ENCODE data around the gene C12orf56. TPM values are rescaled to one million over a fixed set of nuclear protein-coding genes. Genes with fewer than 3 reads are reported as not detected.
"Not testable (repeated sequence)": the region's sequence is repeated elsewhere in the genome, so short reads cannot be mapped to it uniquely, and the experiment has no call there.

The C12orf56 gene
- total RNA-seq, 1 donor from 2014 or later = not detected

DNA sequence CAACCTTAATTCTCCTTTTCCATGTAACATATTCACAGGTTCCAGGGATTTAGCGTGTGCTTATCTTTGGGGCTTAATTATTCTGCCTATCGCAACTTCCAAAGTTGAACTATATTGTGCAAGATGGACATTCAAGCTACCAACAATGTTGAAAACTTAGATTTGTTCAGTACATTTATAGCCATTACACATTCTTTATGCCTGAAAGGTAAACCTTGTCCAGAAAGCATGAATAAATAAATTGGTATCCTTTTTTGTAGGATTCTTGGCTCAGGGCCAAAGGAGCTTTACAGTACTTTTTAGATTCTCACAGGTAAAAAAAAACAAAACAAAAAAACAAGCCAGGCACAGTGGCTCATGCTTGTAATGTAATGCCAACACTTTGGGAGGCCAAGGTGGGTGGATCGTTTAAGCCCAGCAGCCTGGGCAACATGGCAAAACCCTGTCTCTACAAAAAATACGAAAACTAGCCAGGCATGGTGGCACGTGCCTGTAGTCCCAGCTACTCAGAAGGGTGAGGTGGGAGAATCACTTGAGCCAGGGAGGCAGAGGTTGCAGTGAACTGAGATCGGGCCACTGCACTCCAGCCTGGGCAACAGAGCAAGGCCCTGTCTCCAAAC is 3.3 kb downstream of the C12orf56 start:
- no peak for DNase-seq (ENCODE audit: extremely low read depth, low read depth, low spot score)

DNA sequence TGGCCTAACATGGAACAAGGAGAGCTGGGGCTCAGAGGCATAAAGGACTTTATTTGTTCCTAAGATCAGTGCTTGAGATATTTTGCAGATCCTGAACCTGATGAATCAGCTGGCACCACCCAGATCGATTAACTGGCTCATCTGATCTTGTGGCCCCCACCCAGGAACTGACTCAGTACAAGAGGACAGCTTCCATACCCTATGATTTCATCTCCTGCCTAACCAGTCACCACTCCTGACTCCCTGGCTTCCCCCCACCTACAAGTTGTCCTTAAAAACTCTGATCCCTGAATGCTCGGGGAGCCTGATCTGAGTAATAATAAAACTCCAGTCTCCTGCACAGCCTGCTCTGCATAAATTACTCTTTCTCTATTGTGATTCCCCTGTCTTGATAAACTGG is 5.1 kb downstream of the C12orf56 start:
- no peak for DNase-seq (ENCODE audit: extremely low read depth, low read depth, low spot score)

DNA sequence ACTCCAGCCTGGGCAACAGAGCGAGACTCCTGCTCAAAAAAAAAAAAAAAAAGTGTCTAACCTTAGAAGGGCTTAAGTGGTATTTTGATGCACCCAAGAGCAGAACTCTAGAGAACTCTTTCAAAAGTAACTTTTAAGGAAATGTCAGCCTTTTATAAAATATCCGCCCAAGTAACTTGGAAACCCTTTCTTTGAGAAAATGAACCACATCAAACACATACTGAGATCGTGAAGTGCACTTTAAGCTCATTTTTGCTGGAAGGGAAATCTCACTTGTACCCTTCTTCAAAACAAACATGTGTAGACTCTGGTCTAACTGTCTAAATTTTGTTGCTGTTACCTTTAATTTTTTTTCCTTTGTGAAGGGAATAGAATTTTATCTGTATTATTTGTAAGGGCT is 5.5 kb downstream of the C12orf56 start:
- no peak for DNase-seq (ENCODE audit: extremely low read depth, low read depth, low spot score)

DNA sequence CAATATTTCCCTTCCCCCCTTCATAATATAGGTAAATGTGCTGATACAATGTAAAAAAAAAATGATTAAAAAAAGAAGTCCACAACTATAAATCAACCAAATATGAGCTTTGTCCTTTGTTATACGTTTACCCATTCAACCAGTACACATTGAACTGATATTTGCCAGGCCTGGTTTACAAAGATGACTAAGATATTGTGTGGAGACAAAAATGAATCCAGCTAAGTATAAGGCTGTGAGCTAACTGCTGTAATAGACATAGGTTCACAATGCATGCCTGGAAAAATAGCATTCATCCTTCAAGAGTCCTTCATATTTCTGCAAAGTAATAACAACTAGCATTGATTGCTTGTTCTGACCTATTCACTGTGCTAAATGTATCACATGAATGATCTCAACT is 6.9 kb downstream of the C12orf56 start:
- no peak for DNase-seq (ENCODE audit: extremely low read depth, low read depth, low spot score)

- no peak for DNase-seq (ENCODE audit: extremely low read depth, low read depth, low spot score)
These were observed 27.7 kb downstream of the C12orf56 start for GRCh38 chr12:64362721-64363305.

- not testable (repeated sequence) for DNase-seq (ENCODE audit: extremely low read depth, low read depth, low spot score)
These were observed 29.4 kb downstream of the C12orf56 start for GRCh38 chr12:64361173-64361572.

DNA sequence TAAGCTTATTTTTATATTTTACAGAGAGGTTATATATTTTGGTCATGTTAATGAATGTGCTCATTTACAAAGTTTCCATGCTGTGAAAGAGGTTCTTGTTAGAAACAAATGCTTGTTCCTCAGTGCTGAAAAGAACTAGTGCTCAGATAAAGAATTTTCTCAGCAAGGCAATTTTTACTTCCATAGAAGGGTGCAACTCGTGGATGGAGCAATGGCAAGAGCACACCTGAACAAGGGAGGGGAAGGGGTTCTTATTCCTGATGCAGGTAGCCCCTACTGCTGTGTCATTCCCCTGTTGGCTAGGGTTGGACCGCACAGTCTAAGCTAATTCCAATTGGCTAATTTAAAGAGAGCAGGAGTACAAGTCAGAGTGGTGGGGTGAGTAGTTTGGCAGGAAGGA is 34.3 kb downstream of the C12orf56 start:
- not testable (repeated sequence) for DNase-seq (ENCODE audit: extremely low read depth, low read depth, low spot score)

DNA sequence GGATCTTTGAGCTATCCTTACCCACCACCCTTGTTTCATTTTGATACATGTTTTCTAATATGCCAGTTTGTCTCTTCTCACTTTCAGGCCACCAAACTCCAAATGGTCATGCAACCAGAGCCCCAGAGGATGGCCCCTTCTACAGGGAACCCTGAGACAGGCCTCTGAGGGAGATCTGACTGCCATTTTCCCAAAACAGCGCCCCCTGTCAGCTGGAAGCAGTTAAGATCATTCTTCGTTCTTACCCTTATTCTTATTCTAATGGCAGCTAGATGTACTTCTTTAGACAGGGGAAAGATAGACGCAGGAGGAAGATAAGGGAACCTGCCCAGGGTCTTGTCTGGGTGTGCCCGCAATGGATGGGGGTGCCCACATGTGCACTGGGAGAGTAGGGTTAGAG is 38.4 kb downstream of the C12orf56 start:
- no peak for DNase-seq (ENCODE audit: extremely low read depth, low read depth, low spot score)

GRCh38 chr12:64351265-64351664 is 39.3 kb downstream of the C12orf56 start:
- DNase-seq (ENCODE audit: extremely low read depth, low read depth, low spot score) = no peak

GRCh38 chr12:64347630-64348029 is 42.9 kb downstream of the C12orf56 start:
- no peak for DNase-seq (ENCODE audit: extremely low read depth, low read depth, low spot score)

DNA sequence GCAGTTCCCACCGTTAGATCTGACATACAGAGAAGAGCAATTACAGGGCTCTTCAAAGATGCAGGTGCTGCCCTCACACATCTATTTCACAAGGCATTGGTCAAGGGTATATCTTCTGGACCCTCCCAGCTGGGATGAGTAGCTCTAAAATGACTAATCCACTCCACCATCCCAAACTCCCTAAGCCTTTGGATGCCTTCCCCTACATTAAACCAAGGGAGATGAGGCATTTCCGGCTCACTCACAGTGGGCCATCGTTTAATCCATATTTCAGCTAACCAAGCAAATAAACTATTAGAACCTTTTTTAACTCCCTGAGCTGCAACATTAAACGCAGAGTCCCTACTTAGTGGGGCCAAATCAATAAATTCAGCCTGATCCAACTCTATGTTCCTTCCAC is 45.9 kb downstream of the C12orf56 start:
- not testable (repeated sequence) for DNase-seq (ENCODE audit: extremely low read depth, low read depth, low spot score)

DNA sequence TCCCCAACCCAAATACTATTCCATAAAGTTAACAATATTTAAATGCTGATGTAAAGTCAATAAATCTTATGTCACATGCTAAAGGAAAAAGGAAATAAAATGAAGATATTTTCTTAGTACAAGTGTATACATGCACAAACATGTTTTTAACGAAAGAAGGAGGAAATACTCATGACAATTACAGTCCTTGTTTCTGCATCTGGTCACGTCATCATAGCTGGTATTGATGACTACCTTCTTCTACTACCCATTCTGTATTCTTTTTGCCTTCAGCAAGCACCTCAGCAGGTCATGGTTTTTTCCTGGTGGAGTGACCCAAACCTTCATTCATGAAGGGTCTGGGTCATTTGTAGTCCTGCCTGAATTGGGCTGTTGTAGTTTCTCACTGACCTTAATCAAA is 50.0 kb downstream of the C12orf56 start:
- DNase-seq (ENCODE audit: extremely low read depth, low read depth, low spot score) = not testable (repeated sequence)

GRCh38 chr12:64335886-64336466 is 54.6 kb downstream of the C12orf56 start:
- no peak for DNase-seq (ENCODE audit: extremely low read depth, low read depth, low spot score)

DNA sequence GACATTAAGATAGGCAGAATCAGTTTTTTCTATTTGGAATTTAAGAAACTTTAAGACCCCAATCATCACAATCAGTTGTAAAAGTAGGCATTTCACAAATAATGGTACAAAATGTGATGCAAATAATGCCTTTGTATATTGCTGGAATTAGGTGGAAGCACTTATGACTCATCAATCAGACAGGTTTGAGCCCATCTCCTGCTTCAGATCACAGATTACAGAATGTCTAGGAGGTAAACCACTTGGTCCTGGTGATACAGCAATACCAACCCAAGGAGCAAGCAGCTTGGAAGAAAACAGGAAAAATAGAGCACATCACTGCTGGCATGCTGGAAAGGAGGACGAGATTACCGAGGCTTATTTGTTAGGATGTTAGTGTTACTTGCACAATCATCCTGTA is 57.6 kb downstream of the C12orf56 start:
- DNase-seq (ENCODE audit: extremely low read depth, low read depth, low spot score) = no peak

DNA sequence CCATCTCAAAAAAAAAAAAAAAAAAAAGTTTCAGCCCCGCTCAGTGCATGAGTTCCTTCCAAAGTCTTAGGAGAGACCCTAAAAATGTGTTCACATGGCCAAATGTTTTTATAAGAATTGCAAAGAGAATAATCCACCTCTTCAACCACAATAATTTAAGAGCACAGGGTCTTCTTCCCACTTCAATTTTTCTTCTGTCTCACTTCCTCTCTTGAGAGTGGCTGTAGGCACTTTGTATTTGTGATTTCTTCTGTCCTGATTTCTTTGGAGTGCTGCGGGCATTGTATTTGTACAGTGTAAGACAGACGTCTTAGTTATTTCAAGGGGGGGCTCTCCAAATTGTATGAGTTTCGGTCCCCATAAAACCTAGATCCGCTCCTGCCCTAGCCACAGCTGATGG is 58.3 kb downstream of the C12orf56 start:
- no peak for DNase-seq (ENCODE audit: extremely low read depth, low read depth, low spot score)

GRCh38 chr12:64329031-64329710 is 61.4 kb downstream of the C12orf56 start:
- DNase-seq (ENCODE audit: extremely low read depth, low read depth, low spot score) = not testable (repeated sequence)

DNA sequence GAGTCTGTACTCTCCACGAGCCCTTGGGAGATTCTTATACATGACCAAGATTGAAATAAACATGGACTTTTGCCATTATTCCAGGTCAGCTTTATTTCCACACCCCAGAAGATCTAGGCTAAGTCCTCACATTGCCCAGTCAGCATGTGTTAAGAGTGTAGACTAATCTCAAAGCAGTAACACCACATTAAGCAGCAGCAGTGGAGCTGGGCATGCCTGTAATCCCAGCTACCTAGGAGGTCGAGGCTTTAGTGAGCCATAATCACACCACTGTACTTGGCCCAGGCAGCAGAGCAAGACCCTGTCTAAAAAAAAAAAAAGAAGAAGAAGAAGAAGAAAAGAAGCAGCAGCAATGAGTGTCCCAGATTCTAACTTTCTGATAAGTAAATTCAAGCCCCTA is 65.5 kb downstream of the C12orf56 start:
- DNase-seq (ENCODE audit: extremely low read depth, low read depth, low spot score) = no peak

- no peak for DNase-seq (ENCODE audit: extremely low read depth, low read depth, low spot score)
These were observed 66.9 kb downstream of the C12orf56 start for GRCh38 chr12:64323476-64324225.

GRCh38 chr12:64323006-64323405 is 67.6 kb downstream of the C12orf56 start:
- no peak for DNase-seq (ENCODE audit: extremely low read depth, low read depth, low spot score)

DNA sequence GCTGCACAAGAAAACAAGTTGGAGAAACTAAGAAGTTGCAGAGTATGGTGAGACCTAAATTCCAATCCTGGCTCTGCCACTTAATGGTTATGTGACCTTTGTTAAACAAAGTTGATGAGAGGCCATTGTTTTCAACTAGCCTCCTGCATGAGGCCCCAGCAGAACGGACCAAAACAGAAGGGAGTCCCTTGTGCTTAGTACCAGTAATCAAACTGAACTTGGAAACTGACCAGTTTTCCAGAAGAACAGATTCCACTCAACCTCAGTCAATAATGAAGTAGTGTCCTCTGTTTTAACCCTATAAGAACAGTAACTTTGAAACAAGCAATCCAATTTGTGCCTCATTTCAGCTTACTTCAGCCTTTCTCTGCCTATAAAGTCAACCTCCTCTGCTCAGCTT is 69.9 kb downstream of the C12orf56 start:
- no peak for DNase-seq (ENCODE audit: extremely low read depth, low read depth, low spot score)

GRCh38 chr12:64319540-64320225 is 70.9 kb downstream of the C12orf56 start:
- not testable (repeated sequence) for DNase-seq (ENCODE audit: extremely low read depth, low read depth, low spot score)
